Neural crest cell (in vitro differentiated cells): ENCODE data around the gene L3MBTL4. TPM values are rescaled to one million over a fixed set of nuclear protein-coding genes. Genes with fewer than 3 reads are reported as not detected.

Experiments
- DNase-seq: peaks from one replicate; pipeline ENCODE4 v3.0.0; 2021; ENCODE audit warnings: low read depth, mixed read lengths, low spot score
- H3K27ac Mint-ChIP-seq: one replicate; pipeline ENCODE4 v1.8.0; 2021; ENCODE audit warnings: mild to moderate bottlenecking, mixed read lengths; ENCODE audit not compliant: unreplicated experiment
- H3K27me3 Mint-ChIP-seq: 2 replicates; pipeline ENCODE4 v1.8.0; 2021; ENCODE audit warnings: low read depth, mild to moderate bottlenecking, mixed read lengths
- H3K36me3 Mint-ChIP-seq: 2 replicates; pipeline ENCODE4 v1.8.0; 2021; ENCODE audit warnings: low read depth, mild to moderate bottlenecking, mixed read lengths
- H3K4me1 Mint-ChIP-seq: 2 replicates; pipeline ENCODE4 v1.8.0; 2021; ENCODE audit warnings: mixed read lengths
- H3K4me3 Mint-ChIP-seq: one replicate; pipeline ENCODE4 v1.8.0; 2021; ENCODE audit warnings: mild to moderate bottlenecking, mixed read lengths
- H3K9me3 Mint-ChIP-seq: 2 replicates; pipeline ENCODE4 v1.8.0; 2021; ENCODE audit warnings: mixed read lengths
- CTCF ChIP-seq: fragments of 200-600 bp; sonication (generic); conservative IDR thresholded peaks from 2 replicates; pipeline ENCODE4 v1.5.0; 2021; ENCODE audit warnings: antibody characterized with exemption, mild to moderate bottlenecking
- total RNA-seq: library from RNA; stranded (reverse); gene quantifications from 2 replicates; pipeline ENCODE4 v1.2.1, GENCODE V29; 2021

The L3MBTL4 gene
- total RNA-seq, 1 donor from 2014 or later, result 0.65 TPM

GRCh38 chr18:5983488-5983887 lies 431.2 kb downstream of the L3MBTL4 start:
- Mint-ChIP-seq H3K27ac (no peak overlapping the region), H3K9me3 (no peaks in the 10 kb centered on the region), H3K27me3 (no peaks in the 10 kb centered on the region), H3K4me1 (peaks cover 46% of the 10 kb centered on the region), H3K4me3 (no peak overlapping the region), H3K36me3 (no peaks in the 10 kb centered on the region)
- DNase-seq, result no peak
- no peak for TF ChIP-seq CTCF

GRCh38 chr18:5982332-5982731 lies 432.4 kb downstream of the L3MBTL4 start:
- Mint-ChIP-seq H3K27me3 (no peaks in the 10 kb centered on the region), H3K4me3 (no peak overlapping the region), H3K4me1 (peaks cover 49% of the 10 kb centered on the region), H3K9me3 (no peaks in the 10 kb centered on the region), H3K36me3 (no peaks in the 10 kb centered on the region), H3K27ac (no peak overlapping the region)
- TF ChIP-seq CTCF, result no peak
- no peak for DNase-seq

- no peaks in the 10 kb centered on the region for H3K36me3 Mint-ChIP-seq
- peak overlapping the region; percentile 82 for H3K27ac Mint-ChIP-seq
- peak overlapping the region; percentile 27 for H3K4me3 Mint-ChIP-seq
- TF ChIP-seq CTCF, result no peak
- no peaks in the 10 kb centered on the region for H3K27me3 Mint-ChIP-seq
- peaks cover 36% of the 10 kb centered on the region for H3K4me1 Mint-ChIP-seq
- no peak for DNase-seq
- H3K9me3 Mint-ChIP-seq, result no peaks in the 10 kb centered on the region
These were observed 434.0 kb downstream of the L3MBTL4 start for GRCh38 chr18:5980721-5981120.

DNA sequence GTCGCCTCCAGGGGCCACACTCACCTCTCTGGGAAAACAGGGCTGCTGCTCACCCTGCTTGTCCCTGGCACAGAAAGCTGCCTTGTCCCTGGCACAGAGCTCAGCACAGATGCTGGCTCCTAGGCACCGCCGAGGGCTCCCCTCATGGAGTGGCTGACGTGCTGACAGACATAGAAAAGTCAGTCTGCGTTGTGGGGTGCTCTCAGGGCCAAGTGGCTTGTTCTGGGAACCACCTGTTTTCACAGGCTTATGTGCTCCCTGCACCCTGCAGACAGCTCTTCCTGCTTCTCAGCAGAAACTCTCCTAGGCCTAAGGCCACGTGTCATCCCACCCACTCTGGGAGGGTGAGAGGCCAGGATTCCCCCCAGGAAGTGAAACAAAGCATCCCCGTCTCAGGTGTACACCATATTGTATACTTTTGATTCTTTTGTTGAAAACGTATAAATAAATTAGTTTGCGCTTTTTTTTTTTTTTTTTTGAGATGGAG lies 434.7 kb downstream of the L3MBTL4 start:
- Mint-ChIP-seq H3K27me3 (no peaks in the 10 kb centered on the region), H3K4me3 (no peak overlapping the region), H3K36me3 (no peaks in the 10 kb centered on the region), H3K9me3 (no peaks in the 10 kb centered on the region), H3K27ac (no peak overlapping the region), H3K4me1 (peaks cover 43% of the 10 kb centered on the region)
- no peak for DNase-seq
- TF ChIP-seq CTCF, result no peak

GRCh38 chr18:5979176-5979888 lies 435.4 kb downstream of the L3MBTL4 start:
- no peak for TF ChIP-seq CTCF
- Mint-ChIP-seq H3K9me3 (no peaks in the 10 kb centered on the region), H3K27me3 (no peaks in the 10 kb centered on the region), H3K36me3 (no peaks in the 10 kb centered on the region), H3K4me1 (peaks cover 44% of the 10 kb centered on the region), H3K4me3 (no peak overlapping the region), H3K27ac (no peak overlapping the region)
- no peak for DNase-seq
